Liver (tissue), 3 donors: ENCODE measurements around the gene COL20A1.

Source experiments
- EGR1 ChIP-seq, 2 donors: IDR thresholded peaks; 2 replicates each; pipeline ENCODE4 v1.6.1; 2016 to 2018; ENCODE audit warnings: antibody characterized with exemption in 2 of 2, low read depth in 2 of 2
- RAD21 ChIP-seq, 2 donors: IDR thresholded peaks; 2 replicates each; pipeline ENCODE4 v1.6.1; 2016; ENCODE audit warnings: antibody characterized with exemption in 2 of 2, mild to moderate bottlenecking in 2 of 2
- SP1 ChIP-seq: IDR thresholded peaks from 2 replicates; pipeline ENCODE4 v1.6.1; 2018; ENCODE audit warnings: antibody characterized with exemption, mild to moderate bottlenecking
- TAF1 ChIP-seq: conservative IDR thresholded peaks from 2 replicates; pipeline ENCODE4 v1.6.1; 2016; ENCODE audit warnings: antibody characterized with exemption, mild to moderate bottlenecking
- TF ChIP-seq, protein P1 (sequence below): fragments of 150-350 bp; IDR thresholded peaks from 2 replicates; pipeline ENCODE4 v1.5.1; 2017; ENCODE audit warnings: improper control_type of control experiment, low read depth, low read length; ENCODE audit not compliant: missing input control
- TF ChIP-seq, protein P2 (sequence below): IDR thresholded peaks from 2 replicates; pipeline ENCODE4 v1.6.1; 2016; ENCODE audit warnings: antibody characterized with exemption, mild to moderate bottlenecking
- TF ChIP-seq, protein P3 (sequence below): IDR thresholded peaks from 2 replicates; pipeline ENCODE4 v1.6.1; 2016; ENCODE audit warnings: antibody characterized with exemption
- donor health status: healthy.
- donor health status: healthy.

DNA sequence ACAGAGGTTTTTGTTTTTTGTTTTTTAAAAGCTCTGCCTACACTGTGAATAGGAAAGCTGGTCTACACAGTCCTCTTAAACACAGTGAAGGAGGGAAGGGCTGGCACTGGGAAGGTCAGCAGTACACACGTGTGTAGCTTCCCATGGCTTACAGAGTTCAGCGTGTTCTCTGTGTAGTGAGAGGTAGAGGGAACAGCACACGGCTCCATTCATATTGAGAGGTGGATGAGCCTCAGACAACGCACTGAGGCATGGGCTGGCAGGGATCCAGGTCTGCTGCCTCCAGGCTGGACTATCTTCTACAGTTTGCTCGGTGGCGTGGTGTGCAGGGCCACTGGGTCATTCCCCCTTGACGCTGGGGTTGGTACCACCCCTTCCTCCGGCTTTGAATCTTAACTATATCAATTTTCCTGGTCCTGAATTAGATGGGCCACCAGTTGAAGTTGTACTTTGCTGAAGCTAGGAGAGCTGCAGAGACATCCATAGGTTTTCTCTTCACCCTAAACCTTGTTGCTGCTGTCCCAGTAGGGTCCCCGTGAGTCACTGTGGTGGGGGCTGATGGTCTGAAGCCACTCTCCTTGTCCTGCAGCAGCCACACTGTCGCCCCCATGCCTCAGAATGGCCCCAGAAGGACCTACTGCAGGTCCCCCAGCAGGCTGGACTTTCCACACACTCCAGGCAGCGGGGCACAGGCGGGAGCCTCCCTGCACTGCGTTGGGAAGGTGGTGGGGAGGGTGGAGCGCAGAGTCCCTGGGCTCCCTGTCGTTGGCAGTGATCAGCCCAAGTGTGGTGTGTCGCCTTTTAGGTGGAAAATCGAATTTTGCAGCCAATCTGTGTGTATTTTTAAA, 18.4 kb upstream of the COL20A1 start:
- TF ChIP-seq, protein P1, sequence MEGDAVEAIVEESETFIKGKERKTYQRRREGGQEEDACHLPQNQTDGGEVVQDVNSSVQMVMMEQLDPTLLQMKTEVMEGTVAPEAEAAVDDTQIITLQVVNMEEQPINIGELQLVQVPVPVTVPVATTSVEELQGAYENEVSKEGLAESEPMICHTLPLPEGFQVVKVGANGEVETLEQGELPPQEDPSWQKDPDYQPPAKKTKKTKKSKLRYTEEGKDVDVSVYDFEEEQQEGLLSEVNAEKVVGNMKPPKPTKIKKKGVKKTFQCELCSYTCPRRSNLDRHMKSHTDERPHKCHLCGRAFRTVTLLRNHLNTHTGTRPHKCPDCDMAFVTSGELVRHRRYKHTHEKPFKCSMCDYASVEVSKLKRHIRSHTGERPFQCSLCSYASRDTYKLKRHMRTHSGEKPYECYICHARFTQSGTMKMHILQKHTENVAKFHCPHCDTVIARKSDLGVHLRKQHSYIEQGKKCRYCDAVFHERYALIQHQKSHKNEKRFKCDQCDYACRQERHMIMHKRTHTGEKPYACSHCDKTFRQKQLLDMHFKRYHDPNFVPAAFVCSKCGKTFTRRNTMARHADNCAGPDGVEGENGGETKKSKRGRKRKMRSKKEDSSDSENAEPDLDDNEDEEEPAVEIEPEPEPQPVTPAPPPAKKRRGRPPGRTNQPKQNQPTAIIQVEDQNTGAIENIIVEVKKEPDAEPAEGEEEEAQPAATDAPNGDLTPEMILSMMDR, result no peak
- TF ChIP-seq TAF1 (no peak), RAD21 (IDR thresholded peaks at IDR 0.05) (no peak), SP1 (no peak), EGR1 (IDR thresholded peaks at IDR 0.05; ENCODE audit: low read depth in 2 of 2) (no peak)
- TF ChIP-seq, protein P2, sequence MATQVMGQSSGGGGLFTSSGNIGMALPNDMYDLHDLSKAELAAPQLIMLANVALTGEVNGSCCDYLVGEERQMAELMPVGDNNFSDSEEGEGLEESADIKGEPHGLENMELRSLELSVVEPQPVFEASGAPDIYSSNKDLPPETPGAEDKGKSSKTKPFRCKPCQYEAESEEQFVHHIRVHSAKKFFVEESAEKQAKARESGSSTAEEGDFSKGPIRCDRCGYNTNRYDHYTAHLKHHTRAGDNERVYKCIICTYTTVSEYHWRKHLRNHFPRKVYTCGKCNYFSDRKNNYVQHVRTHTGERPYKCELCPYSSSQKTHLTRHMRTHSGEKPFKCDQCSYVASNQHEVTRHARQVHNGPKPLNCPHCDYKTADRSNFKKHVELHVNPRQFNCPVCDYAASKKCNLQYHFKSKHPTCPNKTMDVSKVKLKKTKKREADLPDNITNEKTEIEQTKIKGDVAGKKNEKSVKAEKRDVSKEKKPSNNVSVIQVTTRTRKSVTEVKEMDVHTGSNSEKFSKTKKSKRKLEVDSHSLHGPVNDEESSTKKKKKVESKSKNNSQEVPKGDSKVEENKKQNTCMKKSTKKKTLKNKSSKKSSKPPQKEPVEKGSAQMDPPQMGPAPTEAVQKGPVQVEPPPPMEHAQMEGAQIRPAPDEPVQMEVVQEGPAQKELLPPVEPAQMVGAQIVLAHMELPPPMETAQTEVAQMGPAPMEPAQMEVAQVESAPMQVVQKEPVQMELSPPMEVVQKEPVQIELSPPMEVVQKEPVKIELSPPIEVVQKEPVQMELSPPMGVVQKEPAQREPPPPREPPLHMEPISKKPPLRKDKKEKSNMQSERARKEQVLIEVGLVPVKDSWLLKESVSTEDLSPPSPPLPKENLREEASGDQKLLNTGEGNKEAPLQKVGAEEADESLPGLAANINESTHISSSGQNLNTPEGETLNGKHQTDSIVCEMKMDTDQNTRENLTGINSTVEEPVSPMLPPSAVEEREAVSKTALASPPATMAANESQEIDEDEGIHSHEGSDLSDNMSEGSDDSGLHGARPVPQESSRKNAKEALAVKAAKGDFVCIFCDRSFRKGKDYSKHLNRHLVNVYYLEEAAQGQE, result no peak
- TF ChIP-seq, protein P3, sequence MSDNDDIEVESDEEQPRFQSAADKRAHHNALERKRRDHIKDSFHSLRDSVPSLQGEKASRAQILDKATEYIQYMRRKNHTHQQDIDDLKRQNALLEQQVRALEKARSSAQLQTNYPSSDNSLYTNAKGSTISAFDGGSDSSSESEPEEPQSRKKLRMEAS, result no peak
